Gastrocnemius medialis (tissue), 4 donors: Measurements from ENCODE around the gene PHF21B. TPM values are rescaled to one million over a fixed set of nuclear protein-coding genes. Genes with fewer than 3 reads are reported as not detected.

ENCODE experiments used
- ATAC-seq, 2 donors: fragments of 150-250 bp; one replicate each; pipeline ENCODE4 v1.9.1; 2016
- DNase-seq, 2 donors: peaks; one replicate each; pipeline ENCODE4 v3.0.0-alpha.2; 2019
- H3K27ac ChIP-seq, 4 donors: fragments of 200-600 bp; sonication (generic); 1 replicate in 1 of 4; 2 replicates in 3 of 4; pipeline ENCODE4 v1.5.1; 2016 to 2018; ENCODE audit warnings: mild to moderate bottlenecking in 2 of 4, moderate library complexity in 1 of 4
- H3K27me3 ChIP-seq, 3 donors: fragments of 200-600 bp; sonication (generic) in 2 of 3; 1 replicate in 1 of 3; 2 replicates in 2 of 3; pipeline versions ENCODE4 v1.5.1 to v1.6.0; 2016 to 2019; ENCODE audit warnings: mild to moderate bottlenecking in 1 of 3, moderate library complexity in 1 of 3
- H3K36me3 ChIP-seq, 2 donors: fragments of 200-600 bp; sonication (generic) in 1 of 2; one replicate each; pipeline ENCODE4 v1.5.1; 2017 to 2018
- H3K4me1 ChIP-seq, 2 donors: fragments of 200-600 bp; sonication (generic) in 1 of 2; one replicate each; pipeline ENCODE4 v1.5.1; 2016 to 2017; ENCODE audit warnings: mild to moderate bottlenecking in 2 of 2
- H3K4me3 ChIP-seq, 4 donors: fragments of 200-600 bp; sonication (generic) in 3 of 4; 1 replicate in 1 of 4; 2 replicates in 3 of 4; pipeline ENCODE4 v1.5.1; 2016 to 2019; ENCODE audit warnings: mild to moderate bottlenecking in 2 of 4
- H3K9me3 ChIP-seq, 3 donors: fragments of 200-600 bp; sonication (generic) in 2 of 3; 1 replicate in 1 of 3; 2 replicates in 2 of 3; pipeline ENCODE4 v1.5.1; 2016 to 2019
- CTCF ChIP-seq, 5 experiments: fragments of 450-650 bp in 3 of 5; fragments of 200-600 bp in 2 of 5; sonication (generic) in 2 of 5; IDR thresholded peaks in 4 of 5; conservative IDR thresholded peaks in 1 of 5; 1 replicate in 4 of 5; 2 replicates in 1 of 5; pipeline ENCODE4 v1.5.1; 2016 to 2019; ENCODE audit warnings: antibody characterized with exemption in 5 of 5, mild to moderate bottlenecking in 3 of 5, moderate library complexity in 3 of 5
- POLR2A ChIP-seq, 2 donors: fragments of 450-650 bp; IDR thresholded peaks; one replicate each; pipeline ENCODE4 v1.6.1; 2017; ENCODE audit warnings: antibody characterized with exemption in 2 of 2, mild to moderate bottlenecking in 2 of 2, moderate library complexity in 2 of 2
- in situ Hi-C, 4 donors: fragments of 200-750 bp; cut with MboI; loops; one replicate each; pipeline versions ENCODE4 v1.15.0 to v1.8.0; 2017; ENCODE audit warnings: low sequenced_read_pairs in 4 of 4
- intact Hi-C: fragments of 100-400 bp; cut with DNase I; formaldehyde crosslinking; loops from one replicate; pipeline ENCODE4 v1.15.1; 2023; ENCODE audit warnings: low total_unique reads
- total RNA-seq, 4 donors: library from RNA; depleted of rRNA; stranded (reverse); fragments of >200 nt; gene quantifications; one replicate each; pipeline versions ENCODE4 v1.1.0 to v1.2.3, GENCODE V29; 2016

The PHF21B gene
- total RNA-seq, 4 donors from 2014 or later: 0.07 TPM; not detected in 3

DNA sequence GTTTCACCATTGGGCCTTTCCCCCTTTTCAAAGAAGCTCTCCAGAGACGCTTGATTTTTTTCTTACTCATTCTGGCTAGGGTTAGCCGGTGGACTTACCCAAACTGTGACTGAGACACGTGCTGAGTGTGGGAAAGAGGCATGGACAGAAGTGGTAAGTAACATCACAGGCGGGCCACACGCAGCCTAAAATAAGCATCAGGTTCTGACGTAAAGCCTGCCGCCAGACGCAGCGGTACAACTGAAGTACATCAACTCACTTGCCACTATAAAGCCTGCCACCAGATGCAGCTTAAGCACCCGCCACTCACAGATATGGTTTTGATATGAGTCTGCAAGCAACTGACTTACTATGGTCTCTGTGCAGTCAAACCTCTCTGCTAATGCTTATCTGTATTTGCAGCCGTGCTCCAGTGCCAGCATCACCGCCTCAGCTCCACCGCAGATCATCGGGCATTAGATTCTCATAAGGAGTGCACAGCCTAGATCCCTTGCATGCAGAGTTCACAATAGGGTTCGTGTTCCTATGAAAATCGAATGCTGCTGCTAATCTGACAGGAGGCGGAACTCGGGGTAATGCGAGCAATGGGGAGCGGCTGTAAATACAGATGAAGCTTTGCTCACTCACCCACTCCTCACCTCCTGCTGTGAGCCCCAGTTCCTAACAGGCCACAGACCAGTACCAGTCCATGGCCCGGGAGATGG lies 58.8 kb downstream of the PHF21B start:
- no peak overlapping the region for H3K4me3 ChIP-seq
- peaks cover 0 to 8% (median 0%) of the 10 kb centered on the region in 3 donors for H3K27me3 ChIP-seq
- H3K4me1 ChIP-seq: no peaks in the 10 kb centered on the region
- H3K36me3 ChIP-seq: no peaks in the 10 kb centered on the region
- DNase-seq (no peak), ATAC-seq (no peak)
- in situ Hi-C loops: no loop called here
- no peak overlapping the region for H3K27ac ChIP-seq
- TF ChIP-seq CTCF (IDR thresholded peaks at IDR 0.05 in 4 of 5, conservative IDR thresholded peaks at IDR 0.05 in 1 of 5): no peak
- TF ChIP-seq POLR2A (IDR thresholded peaks at IDR 0.05): no peak
- no peaks in the 10 kb centered on the region for H3K9me3 ChIP-seq
- intact Hi-C loops: no loop called here

- no peak overlapping the region for H3K4me3 ChIP-seq
- ATAC-seq (no peak), DNase-seq (no peak)
- peaks cover 0 to 5% (median 0%) of the 10 kb centered on the region in 3 donors for H3K27me3 ChIP-seq
- H3K36me3 ChIP-seq: no peaks in the 10 kb centered on the region
- TF ChIP-seq CTCF (IDR thresholded peaks at IDR 0.05 in 4 of 5, conservative IDR thresholded peaks at IDR 0.05 in 1 of 5): no peak
- no peak for TF ChIP-seq POLR2A (IDR thresholded peaks at IDR 0.05)
- intact Hi-C loops (no loop called here), in situ Hi-C loops (no loop called here)
- H3K4me1 ChIP-seq: no peaks in the 10 kb centered on the region
- no peaks in the 10 kb centered on the region for H3K9me3 ChIP-seq
- H3K27ac ChIP-seq: no peak overlapping the region
Measured at GRCh38 chr22:44947846-44948245, 62.0 kb downstream of the PHF21B start.

DNA sequence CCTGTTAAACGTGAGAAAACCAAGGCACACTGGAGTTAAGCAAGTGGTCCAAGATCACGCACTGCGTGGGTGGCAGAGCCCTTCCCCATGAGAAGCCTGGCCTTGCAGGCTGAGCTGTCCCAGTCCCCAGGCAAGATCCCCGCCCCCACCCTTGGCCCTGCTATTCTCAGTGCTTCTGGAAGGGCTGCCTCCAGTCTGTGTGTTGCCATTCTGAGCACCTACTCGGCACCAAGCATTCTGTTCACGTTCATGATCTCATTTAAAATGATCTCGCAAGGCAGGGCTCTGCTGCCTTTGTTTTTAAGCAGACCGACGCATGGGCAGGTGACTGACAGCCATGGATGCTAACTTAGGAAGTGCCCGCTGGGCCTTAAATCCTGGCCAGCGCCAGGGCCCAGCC lies 62.8 kb downstream of the PHF21B start:
- H3K27me3 ChIP-seq: peaks cover 0 to 5% (median 0%) of the 10 kb centered on the region in 3 donors

GRCh38 chr22:44944883-44945601 lies 64.8 kb downstream of the PHF21B start:
- Histone ChIP-seq H3K4me1 (no peaks in the 10 kb centered on the region), H3K36me3 (no peaks in the 10 kb centered on the region), H3K27me3 (peaks cover 0 to 4% (median 0%) of the 10 kb centered on the region in 3 donors), H3K4me3 (no peak overlapping the region), H3K9me3 (no peaks in the 10 kb centered on the region), H3K27ac (no peak overlapping the region)
- no peak for TF ChIP-seq CTCF (IDR thresholded peaks at IDR 0.05 in 4 of 5, conservative IDR thresholded peaks at IDR 0.05 in 1 of 5)
- TF ChIP-seq POLR2A (IDR thresholded peaks at IDR 0.05): no peak
- DNase-seq: no peak
- no peak for ATAC-seq
- intact Hi-C loops (no loop called here), in situ Hi-C loops (no loop called here)

More for the DNA sequence above, 62.8 kb downstream of the PHF21B start:
- no peak for ATAC-seq
- Histone ChIP-seq H3K27ac (no peak overlapping the region), H3K36me3 (no peaks in the 10 kb centered on the region), H3K9me3 (no peaks in the 10 kb centered on the region), H3K4me3 (no peak overlapping the region), H3K4me1 (no peaks in the 10 kb centered on the region)
- TF ChIP-seq POLR2A (IDR thresholded peaks at IDR 0.05): no peak
- TF ChIP-seq CTCF (IDR thresholded peaks at IDR 0.05 in 4 of 5, conservative IDR thresholded peaks at IDR 0.05 in 1 of 5): no peak
- no peak for DNase-seq
- intact Hi-C loops: no loop called here
- in situ Hi-C loops: no loop called here
